Measurements from ENCODE around the gene C1R.
"Not testable (repeated sequence)": the region's sequence is repeated elsewhere in the genome, so short reads cannot be mapped to it uniquely, and the experiment has no call there.

Gene C1R

GRCh38 chr12:7118881-7119280, 26.6 kb upstream of the C1R start:
- ATAC-seq = no peak

GRCh38 chr12:7117670-7118069, 25.4 kb upstream of the C1R start:
- no peak for ATAC-seq

- ATAC-seq = no peak
These were observed 24.7 kb upstream of the C1R start for GRCh38 chr12:7116916-7117315.

GRCh38 chr12:7116196-7116595, 24.0 kb upstream of the C1R start:
- no peak for ATAC-seq

GRCh38 chr12:7114851-7115250, 22.6 kb upstream of the C1R start:
- ATAC-seq = no peak

- no peak for ATAC-seq
These were observed 21.8 kb upstream of the C1R start for GRCh38 chr12:7114008-7114407.

- no peak for ATAC-seq
These were observed 21.2 kb upstream of the C1R start for GRCh38 chr12:7113389-7113871.

GRCh38 chr12:7112041-7112440, 19.8 kb upstream of the C1R start:
- ATAC-seq = no peak

GRCh38 chr12:7110661-7111060, 18.4 kb upstream of the C1R start:
- ATAC-seq = no peak

- no peak for ATAC-seq
These were observed 17.3 kb upstream of the C1R start for GRCh38 chr12:7109572-7109920.

GRCh38 chr12:7108796-7109571, 16.7 kb upstream of the C1R start, which contains the start of gene C1RL:
Gene C1RL (minus strand): TSS chr12:7109214. CDS start chr12:7109180, 34 bp downstream.
- ATAC-seq = peak; percentile 30 to 33

- ATAC-seq = peak; percentile 95 to 97
These were observed 16.0 kb upstream of the C1R start for GRCh38 chr12:7108003-7108795.

- ATAC-seq = peak in 1 of 2 donors; percentile 5
These were observed 15.4 kb upstream of the C1R start for GRCh38 chr12:7107636-7108002.

- ATAC-seq = not testable (repeated sequence)
These were observed 14.9 kb upstream of the C1R start for GRCh38 chr12:7107181-7107580.

- no peak for ATAC-seq
These were observed 13.8 kb upstream of the C1R start for GRCh38 chr12:7106082-7106481.

GRCh38 chr12:7103837-7104584, 11.8 kb upstream of the C1R start:
- no peak for ATAC-seq

GRCh38 chr12:7102582-7102981, 10.3 kb upstream of the C1R start:
- no peak for ATAC-seq

GRCh38 chr12:7101694-7102131, 9.5 kb upstream of the C1R start:
- no peak for ATAC-seq

GRCh38 chr12:7101047-7101693, 8.9 kb upstream of the C1R start:
- no peak for ATAC-seq

- ATAC-seq = no peak
These were observed 8.0 kb upstream of the C1R start for GRCh38 chr12:7100239-7100638.

GRCh38 chr12:7099290-7099996, 7.2 kb upstream of the C1R start:
- no peak for ATAC-seq

- no peak for ATAC-seq
These were observed 4.7 kb upstream of the C1R start for GRCh38 chr12:7096979-7097378.
